H9 (cell line): ENCODE data around the gene OSBPL10. TPM values are rescaled to one million over a fixed set of nuclear protein-coding genes. Genes with fewer than 3 reads are reported as not detected.

Experiments used
- DNase-seq: peaks from one replicate; pipeline ENCODE4 v3.0.0-alpha.2; 2017
- H2AFZ ChIP-seq: one replicate; pipeline ENCODE4 v1.6.1; 2013; ENCODE audit warnings: mild to moderate bottlenecking, low read length, control low read depth, moderate library complexity
- H2AK5ac ChIP-seq: 2 replicates; pipeline ENCODE4 v1.6.1; 2013; ENCODE audit warnings: low read length, control low read depth, mixed read lengths; ENCODE audit not compliant: insufficient read length
- H2BK120ac ChIP-seq: one replicate; pipeline ENCODE4 v1.6.1; 2013; ENCODE audit warnings: low read depth, mild to moderate bottlenecking, low read length, control low read depth, inconsistent platforms; ENCODE audit not compliant: poor library complexity, severe bottlenecking
- H2BK12ac ChIP-seq: 2 replicates; pipeline ENCODE4 v1.6.1; 2013; ENCODE audit warnings: low read length, control low read depth, mixed read lengths, low read depth; ENCODE audit not compliant: insufficient read length
- H2BK15ac ChIP-seq: 2 replicates; pipeline ENCODE4 v1.6.1; 2013; ENCODE audit warnings: low read depth, low read length, control low read depth
- H2BK20ac ChIP-seq: one replicate; pipeline ENCODE4 v1.6.1; 2013; ENCODE audit warnings: low read depth, mild to moderate bottlenecking, low read length, control low read depth, inconsistent platforms; ENCODE audit not compliant: poor library complexity, severe bottlenecking
- H2BK5ac ChIP-seq: 2 replicates; pipeline ENCODE4 v1.6.1; 2013; ENCODE audit warnings: low read length, control low read depth, mixed read lengths; ENCODE audit not compliant: insufficient read length
- H3K14ac ChIP-seq: 2 replicates; pipeline ENCODE4 v1.6.1; 2013; ENCODE audit warnings: low read length, control low read depth; ENCODE audit not compliant: insufficient read depth
- H3K18ac ChIP-seq: 2 replicates; pipeline ENCODE4 v1.6.1; 2013; ENCODE audit warnings: low read depth, mild to moderate bottlenecking, mixed read lengths, low read length, control low read depth; ENCODE audit not compliant: insufficient read length
- H3K23ac ChIP-seq: 2 replicates; pipeline ENCODE4 v1.6.1; 2013; ENCODE audit warnings: low read length, control low read depth, mixed read lengths, low read depth; ENCODE audit not compliant: insufficient read length
- H3K23me2 ChIP-seq: 2 replicates; pipeline ENCODE4 v1.6.1; 2013; ENCODE audit warnings: low read depth, mild to moderate bottlenecking, mixed read lengths, low read length, control low read depth; ENCODE audit not compliant: insufficient read length, poor library complexity, severe bottlenecking
- H3K27ac ChIP-seq: 2 replicates; pipeline ENCODE4 v1.5.1; 2013; ENCODE audit warnings: low read length, control low read depth, mixed read lengths, low read depth; ENCODE audit not compliant: insufficient read length
- H3K27me3 ChIP-seq: 2 replicates; pipeline ENCODE4 v1.6.1; 2013; ENCODE audit warnings: low read length, control low read depth, inconsistent platforms; ENCODE audit not compliant: insufficient read depth
- H3K4ac ChIP-seq: 2 replicates; pipeline ENCODE4 v1.6.1; 2013; ENCODE audit warnings: low read depth, mild to moderate bottlenecking, control low read depth, inconsistent platforms, low read length, moderate library complexity
- H3K4me1 ChIP-seq: 2 replicates; pipeline ENCODE4 v1.6.1; 2013; ENCODE audit warnings: low read length, control low read depth, inconsistent platforms; ENCODE audit not compliant: insufficient read depth
- H3K4me2 ChIP-seq: 2 replicates; pipeline ENCODE4 v1.6.1; 2013; ENCODE audit warnings: low read length, control low read depth, mixed read lengths; ENCODE audit not compliant: insufficient read length, insufficient read depth
- H3K56ac ChIP-seq: 2 replicates; pipeline ENCODE4 v1.6.1; 2013; ENCODE audit warnings: low read depth, mild to moderate bottlenecking, mixed read lengths, low read length, control low read depth; ENCODE audit not compliant: insufficient read length
- H3K79me1 ChIP-seq: 2 replicates; pipeline ENCODE4 v1.6.1; 2013; ENCODE audit warnings: low read depth, mild to moderate bottlenecking, moderate library complexity, low read length, control low read depth, inconsistent platforms; ENCODE audit not compliant: insufficient read depth, poor library complexity, severe bottlenecking
- H3K79me2 ChIP-seq: 2 replicates; pipeline ENCODE4 v1.6.1; 2013; ENCODE audit warnings: low read length, control low read depth, inconsistent platforms; ENCODE audit not compliant: insufficient read depth
- H3K9ac ChIP-seq: 2 replicates; pipeline ENCODE4 v1.6.1; 2013; ENCODE audit warnings: low read length, control low read depth, mixed read lengths; ENCODE audit not compliant: insufficient read length; ENCODE audit errors: extremely low read depth
- H3K9me3 ChIP-seq: one replicate; pipeline ENCODE4 v1.6.1; 2013; ENCODE audit warnings: low read depth, low read length, inconsistent platforms; ENCODE audit not compliant: control insufficient read depth
- H3T11ph ChIP-seq: one replicate; pipeline ENCODE4 v1.6.1; 2013; ENCODE audit warnings: mild to moderate bottlenecking, low read length, control low read depth, inconsistent platforms
- H4K20me1 ChIP-seq: one replicate; pipeline ENCODE4 v1.6.1; 2013; ENCODE audit not compliant: control insufficient read depth, insufficient read length, insufficient read depth
- H4K5ac ChIP-seq: 2 replicates; pipeline ENCODE4 v1.6.1; 2013; ENCODE audit warnings: low read depth, mild to moderate bottlenecking, mixed read lengths, low read length, control low read depth; ENCODE audit not compliant: insufficient read length
- H4K8ac ChIP-seq: replicated peaks from 2 replicates; pipeline ENCODE4 v1.6.1; 2013; ENCODE audit warnings: low read length, control low read depth, mixed read lengths, low read depth; ENCODE audit not compliant: insufficient read length
- H4K91ac ChIP-seq: 2 replicates; pipeline ENCODE4 v1.6.1; 2013; ENCODE audit warnings: low read depth, mild to moderate bottlenecking, moderate library complexity, mixed read lengths, low read length, control low read depth; ENCODE audit not compliant: insufficient read length
- H3K27ac Mint-ChIP-seq, 3 experiments: 2 replicates in 2 of 3; 3 replicates in 1 of 3; pipeline ENCODE4 v1.8.0; 2020 to 2021; ENCODE audit warnings: mixed read lengths in 3 of 3, mild to moderate bottlenecking in 1 of 3, moderate library complexity in 1 of 3
- H3K27me3 Mint-ChIP-seq: 2 replicates; pipeline ENCODE4 v1.8.0; 2021; ENCODE audit warnings: low read depth, mild to moderate bottlenecking, moderate library complexity, mixed read lengths
- H3K36me3 Mint-ChIP-seq, 3 experiments: 2 replicates in 2 of 3; 3 replicates in 1 of 3; pipeline ENCODE4 v1.8.0; 2020 to 2021; ENCODE audit warnings: low read depth in 3 of 3, mixed read lengths in 3 of 3; ENCODE audit not compliant: insufficient read depth in 1 of 3
- H3K4me1 Mint-ChIP-seq, 2 experiments: 2 replicates each; pipeline ENCODE4 v1.8.0; 2020; ENCODE audit warnings: mixed read lengths in 2 of 2
- H3K4me3 Mint-ChIP-seq, 2 experiments: 2 replicates in 1 of 2; 3 replicates in 1 of 2; pipeline ENCODE4 v1.8.0; 2020 to 2021; ENCODE audit warnings: mild to moderate bottlenecking in 2 of 2, mixed read lengths in 2 of 2, moderate library complexity in 1 of 2
- H3K9me3 Mint-ChIP-seq, 2 experiments: 2 replicates in 1 of 2; 3 replicates in 1 of 2; pipeline ENCODE4 v1.8.0; 2020; ENCODE audit warnings: mild to moderate bottlenecking in 2 of 2, mixed read lengths in 2 of 2, moderate library complexity in 1 of 2
- WGBS: extraction: QIAGEN DNeasy Blood & Tissue Kit; methylation state at CpG from one replicate; pipeline ENCODE4 v1.1.7; 2013; ENCODE audit warnings: missing lambda C conversion rate, low lambda C conversion rate, mixed read lengths; ENCODE audit not compliant: insufficient read length; ENCODE audit errors: extremely low coverage; 5-methylcytosine and 5-hydroxymethylcytosine counted together
- total RNA-seq: library from RNA; stranded (reverse); gene quantifications from 2 replicates; pipeline ENCODE4 v1.2.1, GENCODE V29; 2021
- TF ChIP-seq, protein P1 (sequence below): fragments of 200-600 bp; sonication (generic); conservative IDR thresholded peaks from 3 replicates; pipeline ENCODE4 v1.8.0; 2021; ENCODE audit warnings: antibody characterized with exemption, mild to moderate bottlenecking

Gene OSBPL10
- total RNA-seq, 1 experiment from 2014 or later, result 42.7 TPM

DNA sequence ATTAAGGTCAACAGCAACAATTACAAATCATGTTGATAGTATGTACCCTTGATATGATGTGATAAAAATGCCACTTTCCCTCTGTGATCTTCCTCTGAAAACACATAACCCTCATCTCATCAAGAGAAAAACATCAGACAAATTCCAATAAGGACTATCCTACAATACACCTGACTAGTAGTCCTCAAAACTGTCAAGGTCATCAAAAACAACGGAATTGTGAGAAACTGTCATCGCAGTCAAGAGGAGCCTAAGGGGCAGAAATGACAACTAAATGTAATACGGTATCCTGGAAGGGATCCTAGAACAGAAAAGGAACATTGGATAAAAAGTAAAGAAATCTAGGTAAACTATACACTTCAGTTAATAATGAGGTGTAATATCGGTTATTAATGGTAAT lies 59.2 kb downstream of the OSBPL10 start:
- Histone ChIP-seq H3K56ac (no peak overlapping the region), H3K4me2 (no peak overlapping the region), H3K9ac (no peak overlapping the region), H4K8ac (no peak overlapping the region), H3K14ac (no peak overlapping the region), H2AK5ac (no peak overlapping the region), H2BK15ac (no peak overlapping the region), H4K20me1 (no peaks in the 10 kb centered on the region), H2BK12ac (no peak overlapping the region), H3K79me2 (peaks cover 27% of the 10 kb centered on the region; the same call in 1 of the 2 replicates), H3K4me1 (peaks cover 11% of the 10 kb centered on the region; the same call in 1 of the 2 replicates), H3K79me1 (peaks cover 10% of the 10 kb centered on the region), H3K27ac (no peak overlapping the region), H2BK120ac (no peak overlapping the region), H3T11ph (no peak overlapping the region), H2BK5ac (no peak overlapping the region), H3K27me3 (no peaks in the 10 kb centered on the region), H3K23me2 (no peaks in the 10 kb centered on the region), H3K9me3 (peaks cover 10% of the 10 kb centered on the region), H3K23ac (no peak overlapping the region), H4K91ac (no peak overlapping the region), H3K18ac (no peak overlapping the region), H2AFZ (no peak overlapping the region), H4K5ac (no peak overlapping the region), H3K4ac (no peak overlapping the region), H2BK20ac (no peak overlapping the region)
- H3K9me3 Mint-ChIP-seq, result peaks cover 13 to 16% of the 10 kb centered on the region in 2 experiments
- peaks cover 40 to 48% of the 10 kb centered on the region in 2 experiments for H3K4me1 Mint-ChIP-seq
- H3K4me3 Mint-ChIP-seq, result no peak overlapping the region
- TF ChIP-seq, protein P1, sequence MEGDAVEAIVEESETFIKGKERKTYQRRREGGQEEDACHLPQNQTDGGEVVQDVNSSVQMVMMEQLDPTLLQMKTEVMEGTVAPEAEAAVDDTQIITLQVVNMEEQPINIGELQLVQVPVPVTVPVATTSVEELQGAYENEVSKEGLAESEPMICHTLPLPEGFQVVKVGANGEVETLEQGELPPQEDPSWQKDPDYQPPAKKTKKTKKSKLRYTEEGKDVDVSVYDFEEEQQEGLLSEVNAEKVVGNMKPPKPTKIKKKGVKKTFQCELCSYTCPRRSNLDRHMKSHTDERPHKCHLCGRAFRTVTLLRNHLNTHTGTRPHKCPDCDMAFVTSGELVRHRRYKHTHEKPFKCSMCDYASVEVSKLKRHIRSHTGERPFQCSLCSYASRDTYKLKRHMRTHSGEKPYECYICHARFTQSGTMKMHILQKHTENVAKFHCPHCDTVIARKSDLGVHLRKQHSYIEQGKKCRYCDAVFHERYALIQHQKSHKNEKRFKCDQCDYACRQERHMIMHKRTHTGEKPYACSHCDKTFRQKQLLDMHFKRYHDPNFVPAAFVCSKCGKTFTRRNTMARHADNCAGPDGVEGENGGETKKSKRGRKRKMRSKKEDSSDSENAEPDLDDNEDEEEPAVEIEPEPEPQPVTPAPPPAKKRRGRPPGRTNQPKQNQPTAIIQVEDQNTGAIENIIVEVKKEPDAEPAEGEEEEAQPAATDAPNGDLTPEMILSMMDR, result no peak
- no peak overlapping the region for H3K27ac Mint-ChIP-seq
- 100% methylated on average over 1 of the region's 4 CpGs for WGBS
- no peaks in the 10 kb centered on the region; the same call in 1 of the 2 replicates for H3K27me3 Mint-ChIP-seq
- peaks cover 14 to 29% (median 20%) of the 10 kb centered on the region in 3 experiments for H3K36me3 Mint-ChIP-seq
- DNase-seq, result no peak
